Measurements from ENCODE around the gene S100A10.
A peak's percentile ranks its signal among the peaks of the same experiment; 100 is the strongest.

S100A10 gene
- total RNA-seq, result 65.7 reads per million, percentile 74 among the genes with 10 or more reads in this experiment

- peak; percentile 72 for DNase-seq
Measured at GRCh38 chr1:151993734-151994496, at the start of gene S100A10. S100A10 (minus strand) TSS chr1:151993859; CDS start chr1:151986230, 7,629 bp downstream.

- DNase-seq, result no peak
Measured at GRCh38 chr1:152042030-152042429, 48.4 kb upstream of the S100A10 start.

DNA sequence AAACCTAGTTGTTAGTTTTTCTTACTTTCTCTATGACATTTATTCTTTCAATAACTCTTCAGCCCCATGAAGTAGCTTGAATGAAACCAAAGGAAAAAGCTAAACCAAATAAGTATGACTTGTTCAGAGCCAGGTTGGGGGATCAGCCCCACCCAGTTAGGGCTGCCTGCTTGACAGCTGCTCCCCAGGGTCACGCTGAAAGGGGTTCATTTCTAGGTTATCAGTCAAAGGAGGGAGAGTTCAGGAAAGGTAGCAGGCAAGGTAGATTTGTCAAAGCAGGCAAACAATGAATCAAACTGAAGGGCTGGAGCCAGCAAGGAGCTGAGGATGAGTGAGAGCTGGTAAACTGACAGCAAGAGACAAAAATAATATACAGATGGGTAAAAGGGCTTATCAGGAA lies 46.2 kb upstream of the S100A10 start:
- DNase-seq, result no peak

DNA sequence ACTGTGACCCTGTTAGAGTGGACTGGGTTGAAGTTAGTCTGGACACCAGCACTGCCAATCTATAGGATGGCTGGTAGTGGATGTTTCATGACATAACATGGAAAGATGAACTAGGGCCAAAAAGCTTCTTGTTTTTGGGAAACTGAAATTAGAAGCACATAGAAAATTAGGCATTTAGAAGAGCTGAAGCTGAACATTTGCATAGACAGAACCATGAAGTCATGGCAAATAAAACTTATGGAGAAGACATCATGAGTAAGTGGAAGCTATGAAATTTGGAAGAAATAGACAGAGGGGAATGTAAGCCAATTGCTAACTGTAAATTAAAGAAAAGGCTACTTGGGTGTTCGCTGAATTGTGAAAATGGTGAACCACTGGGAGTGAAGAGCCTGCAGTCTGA lies 45.8 kb upstream of the S100A10 start:
- DNase-seq, result no peak

DNA sequence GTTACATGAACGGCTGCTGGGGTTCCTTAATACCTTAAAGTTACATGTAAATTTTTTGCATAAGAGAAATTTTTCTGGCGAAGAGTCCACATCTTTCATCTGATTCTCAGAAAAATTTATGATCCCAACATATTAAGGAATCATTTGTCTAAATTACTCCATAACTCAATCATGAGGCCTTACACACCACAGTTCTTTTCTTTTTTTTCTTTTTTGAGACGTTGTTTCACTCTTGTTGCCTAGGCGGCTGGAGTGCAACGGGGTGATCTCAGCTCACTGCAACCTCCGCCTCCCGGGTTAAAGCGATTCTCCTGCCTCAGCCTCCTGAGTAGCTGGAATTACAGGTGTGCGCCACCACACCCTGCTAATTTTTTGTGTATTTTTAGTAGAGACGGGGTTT lies 45.2 kb upstream of the S100A10 start:
- DNase-seq, result no peak

- peak; percentile 52 for DNase-seq
Measured at GRCh38 chr1:152036267-152037216, 42.9 kb upstream of the S100A10 start, which contains the start of gene S100A11. S100A11 (minus strand) TSS chr1:152037004; CDS start chr1:152036915, 89 bp downstream.

DNA sequence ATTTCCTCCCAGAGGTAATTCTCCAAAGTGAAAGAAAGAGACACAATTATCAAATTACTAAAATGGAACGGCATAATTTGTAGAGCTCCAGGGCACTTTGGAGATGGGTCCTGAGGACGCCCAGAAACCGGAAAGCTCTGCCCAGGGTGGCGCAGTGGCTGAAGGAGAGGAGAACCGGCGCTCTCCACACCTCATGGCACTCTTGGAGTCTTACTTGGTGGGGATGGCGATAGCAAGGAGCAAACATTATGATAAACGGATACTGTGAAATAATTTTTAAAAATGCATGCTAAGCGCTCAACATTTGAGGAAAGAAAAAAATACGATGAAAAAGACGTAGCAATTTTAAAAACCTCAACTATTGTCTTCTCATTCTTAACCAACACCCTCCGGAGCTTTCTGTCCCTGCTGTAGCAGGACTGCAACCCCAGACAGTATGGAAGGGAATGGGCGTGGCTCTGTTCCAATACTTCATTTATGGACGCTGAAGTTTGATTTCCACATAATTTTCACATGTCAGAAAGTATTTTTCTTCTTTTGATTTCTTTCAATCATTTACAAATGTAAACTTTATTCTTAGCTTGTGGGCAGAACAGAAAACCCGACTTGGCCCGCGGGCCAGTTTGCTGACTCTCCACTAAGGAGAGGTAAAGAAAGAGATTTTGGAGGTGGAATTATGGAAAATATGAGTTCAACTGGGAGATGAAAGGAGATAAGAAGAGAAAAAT lies 42.0 kb upstream of the S100A10 start:
- DNase-seq, result no peak

DNA sequence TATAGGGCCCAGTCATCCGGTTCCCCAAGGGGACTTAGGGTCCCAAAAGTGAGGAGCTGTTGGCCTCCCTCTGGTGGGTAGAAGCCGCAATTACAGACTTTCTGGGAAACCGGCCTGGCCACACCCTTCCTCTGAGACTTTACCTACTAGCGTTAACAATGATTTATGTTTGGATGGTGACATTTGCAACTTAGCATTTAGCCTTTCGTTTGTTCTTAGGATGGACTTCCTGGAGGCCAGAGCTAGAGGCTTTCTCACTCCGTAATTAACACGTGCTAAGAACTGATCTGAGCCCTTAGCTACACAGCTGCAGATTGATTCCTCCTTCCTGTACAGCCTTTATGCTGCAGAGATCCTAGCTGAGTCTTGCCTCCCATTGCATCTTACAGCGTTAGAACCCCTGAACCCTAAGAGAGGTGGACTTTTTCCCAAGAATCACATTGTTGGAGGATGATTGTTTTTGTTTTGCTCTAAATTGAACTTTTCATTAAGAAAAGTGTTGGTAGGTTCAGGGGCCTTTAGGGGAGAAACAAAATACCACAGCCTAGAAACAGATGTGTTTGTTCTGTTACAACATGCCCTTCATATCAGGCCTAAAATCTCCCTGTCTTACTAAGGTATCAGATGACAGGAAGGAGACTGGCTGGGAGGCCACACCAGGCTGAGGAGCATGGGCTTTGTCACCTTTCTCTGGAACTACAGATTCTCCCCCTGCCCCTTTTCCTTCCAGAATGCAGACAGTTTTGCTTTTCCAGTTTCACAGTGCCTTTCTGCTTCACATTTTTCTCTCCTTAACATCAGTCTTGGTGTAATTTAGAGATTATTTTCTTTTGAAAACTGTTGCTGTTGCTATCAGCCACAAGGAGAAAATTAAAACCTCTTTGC lies 41.2 kb upstream of the S100A10 start:
- DNase-seq, result peak; percentile 57

DNA sequence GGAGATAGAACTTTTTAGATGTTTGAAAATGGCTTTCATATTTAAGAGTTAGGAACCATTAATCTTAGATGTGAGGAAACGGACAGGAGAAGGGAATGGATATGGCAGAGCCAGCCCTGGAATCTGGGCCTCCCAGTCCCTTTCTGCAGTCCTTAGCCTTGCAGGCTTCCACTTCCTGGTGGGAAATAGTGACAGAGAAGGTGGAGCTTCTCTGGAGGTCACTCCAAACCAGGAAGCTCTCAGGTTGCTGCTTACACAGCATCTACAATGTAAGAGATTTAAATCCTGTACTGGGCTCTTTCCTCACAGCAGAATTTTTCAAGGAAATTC lies 40.6 kb upstream of the S100A10 start:
- DNase-seq, result no peak

DNA sequence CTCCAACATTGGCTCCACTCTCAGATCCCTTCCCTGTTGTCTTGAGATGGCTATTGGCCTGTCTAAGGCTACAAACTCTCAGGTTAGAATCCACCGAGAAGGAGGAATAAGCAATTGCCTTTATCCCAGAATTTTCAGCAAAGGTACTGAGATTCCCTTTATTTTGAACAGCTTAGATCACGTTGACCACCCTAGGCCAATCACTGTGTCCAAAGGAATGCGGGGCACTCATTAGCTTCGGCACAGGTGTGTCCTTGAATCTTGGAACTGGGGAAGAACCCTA lies 36.2 kb upstream of the S100A10 start:
- DNase-seq, result no peak

- no peak for DNase-seq
Measured at GRCh38 chr1:152029144-152029928, 35.7 kb upstream of the S100A10 start.

DNA sequence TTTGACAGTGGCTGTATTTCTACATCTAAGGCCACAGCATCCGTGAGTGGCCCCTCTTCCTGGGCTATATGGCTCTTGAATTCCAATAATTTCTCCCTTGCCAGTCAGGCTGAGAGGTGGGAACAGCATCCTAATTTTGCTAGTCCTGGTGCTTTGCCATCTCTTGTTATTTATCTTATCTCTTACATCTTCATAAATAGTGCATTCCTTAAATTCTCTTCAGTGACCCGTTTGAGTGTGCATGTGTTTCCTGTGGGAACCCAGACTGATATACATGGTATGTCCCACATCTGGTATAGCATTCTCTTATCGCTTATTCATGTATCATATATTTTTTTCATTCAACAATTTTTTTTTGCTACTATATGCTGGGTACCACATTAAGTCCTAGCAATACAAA lies 33.2 kb upstream of the S100A10 start:
- DNase-seq, result no peak

GRCh38 chr1:152024223-152024622 lies 30.6 kb upstream of the S100A10 start:
- no peak for DNase-seq

DNA sequence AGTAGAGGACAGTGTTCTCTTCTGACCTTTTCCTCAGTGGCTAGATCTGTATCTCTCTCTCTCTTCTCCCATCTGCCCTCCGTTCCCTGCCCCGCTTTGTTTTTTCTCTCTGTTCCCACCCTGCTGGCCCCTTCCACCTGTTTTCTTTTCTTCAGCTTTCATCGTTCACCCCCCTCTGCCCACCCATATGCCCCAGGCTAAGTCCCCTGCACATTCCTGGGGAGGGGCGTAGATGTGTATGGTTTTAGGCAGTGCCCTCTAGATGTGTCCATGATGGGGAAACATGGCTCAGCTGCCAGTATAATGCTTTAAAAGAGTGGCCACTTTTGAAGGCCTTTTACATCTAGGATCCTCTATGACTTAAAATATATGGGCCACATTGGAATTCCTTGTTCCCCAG lies 29.6 kb upstream of the S100A10 start:
- DNase-seq, result no peak

- no peak for DNase-seq
Measured at GRCh38 chr1:152022474-152022873, 28.8 kb upstream of the S100A10 start.

GRCh38 chr1:152021569-152021968 lies 27.9 kb upstream of the S100A10 start:
- no peak for DNase-seq

DNA sequence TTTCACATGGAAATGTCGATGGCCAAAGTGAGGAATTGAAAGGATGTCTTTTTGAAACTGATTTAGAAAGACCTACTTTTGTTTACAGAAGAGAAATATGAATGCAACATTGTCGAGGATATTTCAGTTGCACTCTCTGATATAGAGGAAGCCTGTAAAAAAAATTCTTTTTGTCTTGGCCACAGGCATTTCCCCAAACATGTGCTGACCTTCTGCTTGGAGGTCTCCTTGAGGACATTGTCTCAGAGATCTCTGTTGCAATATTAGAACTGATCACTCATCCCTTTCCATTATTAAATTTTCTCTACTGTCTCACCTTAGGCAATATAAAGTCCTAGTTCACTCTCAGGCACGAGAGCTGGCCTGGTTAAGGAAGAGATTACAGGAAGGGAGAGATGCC lies 27.2 kb upstream of the S100A10 start:
- no peak for DNase-seq

- no peak for DNase-seq
Measured at GRCh38 chr1:152018537-152018936, 24.9 kb upstream of the S100A10 start.

DNA sequence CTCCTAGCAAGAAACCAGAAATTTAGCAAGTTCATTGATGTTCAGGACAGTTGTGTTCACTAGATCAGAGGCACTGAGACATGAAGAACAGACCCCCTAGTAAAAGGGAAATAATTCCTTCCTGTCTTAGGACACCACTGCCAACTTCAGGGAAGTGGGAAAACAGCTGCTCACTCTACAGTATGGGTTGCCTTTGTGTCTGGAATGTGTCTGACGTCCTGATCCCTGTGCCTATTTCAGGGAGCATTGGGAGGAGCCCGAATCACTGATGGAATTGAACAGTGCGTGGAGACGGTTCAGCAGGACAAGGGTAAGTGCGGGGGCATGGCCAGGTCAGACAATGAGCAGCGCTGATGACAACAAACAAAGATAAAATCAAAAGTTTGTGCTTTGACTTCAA lies 22.1 kb upstream of the S100A10 start:
- DNase-seq, result no peak

DNA sequence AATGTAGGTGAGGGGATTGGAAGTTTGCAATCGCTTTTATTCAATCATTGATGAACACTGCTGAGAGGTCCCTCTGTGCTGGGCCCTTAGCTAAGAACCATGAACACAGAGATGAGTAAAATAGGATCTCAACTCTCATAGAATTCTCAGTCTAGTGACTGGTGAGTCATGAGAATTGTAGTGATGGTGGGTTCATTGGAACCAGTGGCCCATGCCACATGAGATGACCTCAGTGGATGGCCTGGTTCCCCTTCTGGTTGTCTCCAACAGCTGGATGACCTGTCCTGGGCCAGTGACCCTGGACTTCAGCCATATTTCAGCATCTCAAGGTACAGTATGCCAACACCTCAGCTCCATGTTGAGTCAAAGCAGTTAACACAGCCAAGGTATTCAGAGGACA lies 21.3 kb upstream of the S100A10 start:
- DNase-seq, result no peak

GRCh38 chr1:152013664-152014237 lies 20.1 kb upstream of the S100A10 start:
- DNase-seq, result no peak

All from effector CD4-positive, alpha-beta T cell (primary cell).